Spleen (tissue), 11 donors: ENCODE results near the gene MAPK10. TPM values are rescaled to one million over a fixed set of nuclear protein-coding genes. Genes with fewer than 3 reads are reported as not detected.
"Not testable (repeated sequence)": the region's sequence is repeated elsewhere in the genome, so short reads cannot be mapped to it uniquely, and the experiment has no call there.

Experiments
- DNase-seq: peaks from one replicate; pipeline ENCODE4 v3.0.0-alpha.2; 2020
- H3K27ac ChIP-seq, 8 donors: fragments of 200-600 bp; sonication (generic) in 7 of 8; 1 replicate in 4 of 8; 2 replicates in 4 of 8; pipeline versions ENCODE4 v1.5.0 to v1.8.0; 2016 to 2021; ENCODE audit warnings: inconsistent platforms in 4 of 8, mild to moderate bottlenecking in 4 of 8, moderate library complexity in 1 of 8
- H3K27me3 ChIP-seq, 7 donors: fragments of 200-600 bp; sonication (generic) in 6 of 7; replicated peaks in 1 of 7; 1 replicate in 4 of 7; 2 replicates in 3 of 7; pipeline versions ENCODE4 v1.5.0 to v1.8.0; 2016 to 2021; ENCODE audit warnings: inconsistent platforms in 3 of 7, mild to moderate bottlenecking in 1 of 7
- H3K36me3 ChIP-seq, 6 donors: fragments of 200-600 bp; sonication (generic) in 5 of 6; 1 replicate in 4 of 6; 2 replicates in 2 of 6; pipeline versions ENCODE4 v1.5.0 to v1.8.0; 2016 to 2021; ENCODE audit warnings: inconsistent platforms in 2 of 6
- H3K4me1 ChIP-seq, 6 donors: fragments of 200-600 bp; sonication (generic) in 5 of 6; 1 replicate in 3 of 6; 2 replicates in 3 of 6; pipeline versions ENCODE4 v1.5.0 to v1.8.0; 2016 to 2021; ENCODE audit warnings: inconsistent platforms in 3 of 6
- H3K4me3 ChIP-seq, 8 donors: fragments of 200-600 bp; sonication (generic) in 7 of 8; 1 replicate in 4 of 8; 2 replicates in 4 of 8; pipeline versions ENCODE4 v1.5.0 to v1.8.0; 2016 to 2021; ENCODE audit warnings: inconsistent platforms in 4 of 8, mild to moderate bottlenecking in 4 of 8, moderate library complexity in 2 of 8
- H3K9me3 ChIP-seq, 8 donors: fragments of 200-600 bp; sonication (generic) in 7 of 8; 1 replicate in 4 of 8; 2 replicates in 4 of 8; pipeline versions ENCODE4 v1.5.0 to v1.8.0; 2016 to 2021; ENCODE audit warnings: inconsistent platforms in 4 of 8
- CTCF ChIP-seq, 11 experiments: fragments of 200-600 bp in 7 of 11; fragments of 450-650 bp in 4 of 11; sonication (generic) in 4 of 11; IDR thresholded peaks in 8 of 11; conservative IDR thresholded peaks in 3 of 11; 1 replicate in 7 of 11; 2 replicates in 4 of 11; pipeline versions ENCODE4 v1.4.0 to v1.8.0; 2016 to 2021; ENCODE audit warnings: antibody characterized with exemption in 11 of 11, inconsistent platforms in 4 of 11, mild to moderate bottlenecking in 1 of 11
- POLR2A ChIP-seq, 3 donors: fragments of 450-650 bp; IDR thresholded peaks; one replicate each; pipeline ENCODE4 v1.5.1; 2017; ENCODE audit warnings: antibody characterized with exemption in 3 of 3, mild to moderate bottlenecking in 1 of 3
- POLR2AphosphoS5 ChIP-seq, 3 donors: sonication (generic); formaldehyde crosslinking; IDR thresholded peaks; one replicate each; pipeline ENCODE4 v1.5.1; 2017; ENCODE audit warnings: antibody characterized with exemption in 3 of 3
- WGBS, 5 donors: extraction: QIAGEN DNeasy Blood & Tissue Kit in 3 of 5; methylation state at CpG; one replicate each; pipeline versions ENCODE4 v1.1.5 to v1.1.7; 2013 to 2018; 5-methylcytosine and 5-hydroxymethylcytosine counted together
- intact Hi-C: fragments of 100-400 bp; cut with DNase I; formaldehyde crosslinking; loops from one replicate; pipeline ENCODE4 v1.15.0; 2023; ENCODE audit warnings: low total_unique reads
- polyA plus RNA-seq, 3 donors: library from polyadenylated mRNA; stranded (reverse); fragments of 200-250 nt; gene quantifications; one replicate each; pipeline ENCODE4 v1.2.1, GENCODE V29; 2013
- total RNA-seq, 7 donors: library from RNA; depleted of rRNA in 3 of 7; stranded (reverse); fragments of >200 nt in 3 of 7; fragmentation: NEBNext Ultra II Directional in 4 of 7; extraction: Animal tissue kit (Norgen Biotek cat#: 25700) in 4 of 7; gene quantifications; one replicate each; pipeline versions ENCODE4 v1.1.0 to v1.2.1, GENCODE V29; 2016 to 2021
- donor health status: healthy with polysubstance abuse.
- donor health status: DM: no; HTN: no; CAD: no; lungs with moderate emphysema.
- donor health status: DM: no; HTN: no; CAD: no.
- donor health status: Bipolar disorder and iron deficiency.
- donor health status: healthy.
- donor health status: DM: no; HTN: no; CAD: no.
- donor health status: DM: yes; HTN: yes; CAD: no.

The MAPK10 gene
- total and polyA plus RNA-seq, 10 donors, result 3.0 to 40.6 (median 15.2) TPM

GRCh38 chr4:86338521-86338920 is 21.3 kb downstream of the MAPK10 start:
- Histone ChIP-seq H3K27ac (no peak overlapping the region), H3K27me3 (no peaks in the 10 kb centered on the region), H3K9me3 (no peaks in the 10 kb centered on the region), H3K4me1 (no peaks in the 10 kb centered on the region), H3K4me3 (no peak overlapping the region), H3K36me3 (no peaks in the 10 kb centered on the region)
- DNase-seq, result no peak
- WGBS, 5 donors, result 44 to 81% (median 61%) methylated on average over 3 of the region's 3 CpGs
- TF ChIP-seq POLR2A (IDR thresholded peaks at IDR 0.05) (no peak), CTCF (IDR thresholded peaks at IDR 0.05 in 8 of 11, conservative IDR thresholded peaks at IDR 0.05 in 3 of 11) (no peak), POLR2AphosphoS5 (IDR thresholded peaks at IDR 0.05) (no peak)
- intact Hi-C loops, result no loop called here

GRCh38 chr4:86334020-86334750 is 25.7 kb downstream of the MAPK10 start:
- DNase-seq, result no peak
- Histone ChIP-seq H3K27me3 (no peaks in the 10 kb centered on the region), H3K4me1 (peaks cover 0 to 3% (median 0%) of the 10 kb centered on the region in 6 donors), H3K36me3 (no peaks in the 10 kb centered on the region), H3K9me3 (no peaks in the 10 kb centered on the region), H3K4me3 (no peak overlapping the region), H3K27ac (no peak overlapping the region)
- 38 to 72% (median 53%) methylated on average over 2 of the region's 2 CpGs for WGBS, 5 donors
- intact Hi-C loops, result no loop called here
- TF ChIP-seq POLR2A (IDR thresholded peaks at IDR 0.05), result no peak
- no peak for TF ChIP-seq POLR2AphosphoS5 (IDR thresholded peaks at IDR 0.05)
- no peak for TF ChIP-seq CTCF (IDR thresholded peaks at IDR 0.05 in 8 of 11, conservative IDR thresholded peaks at IDR 0.05 in 3 of 11)

GRCh38 chr4:86333236-86333635 is 26.6 kb downstream of the MAPK10 start:
- Histone ChIP-seq H3K4me1 (peaks cover 0 to 3% (median 0%) of the 10 kb centered on the region in 6 donors), H3K27me3 (no peaks in the 10 kb centered on the region), H3K4me3 (no peak overlapping the region), H3K36me3 (no peaks in the 10 kb centered on the region), H3K27ac (no peak overlapping the region), H3K9me3 (no peaks in the 10 kb centered on the region)
- intact Hi-C loops, result no loop called here
- 0 to 93% (median 0%) methylated on average over 1 of the region's 1 CpG for WGBS, 5 donors
- TF ChIP-seq POLR2A (IDR thresholded peaks at IDR 0.05) (no peak), CTCF (IDR thresholded peaks at IDR 0.05 in 8 of 11, conservative IDR thresholded peaks at IDR 0.05 in 3 of 11) (no peak), POLR2AphosphoS5 (IDR thresholded peaks at IDR 0.05) (no peak)
- DNase-seq, result no peak

GRCh38 chr4:86330961-86331742 is 28.7 kb downstream of the MAPK10 start:
- TF ChIP-seq POLR2AphosphoS5 (IDR thresholded peaks at IDR 0.05) (no peak), POLR2A (IDR thresholded peaks at IDR 0.05) (no peak), CTCF (IDR thresholded peaks at IDR 0.05 in 8 of 11, conservative IDR thresholded peaks at IDR 0.05 in 3 of 11) (no peak)
- H3K27me3 ChIP-seq, result no peaks in the 10 kb centered on the region
- no peak for DNase-seq

GRCh38 chr4:86330411-86330810 is 29.4 kb downstream of the MAPK10 start:
- intact Hi-C loops, result not testable (repeated sequence)

More at GRCh38 chr4:86330961-86331742, 28.7 kb downstream of the MAPK10 start:
- no peak overlapping the region for H3K27ac ChIP-seq
- WGBS, 5 donors, result 42 to 47% (median 45%) methylated on average over 5 of the region's 5 CpGs
- H3K36me3 ChIP-seq, result no peaks in the 10 kb centered on the region
- intact Hi-C loops, result no loop called here
- no peaks in the 10 kb centered on the region for H3K9me3 ChIP-seq
- no peak overlapping the region for H3K4me3 ChIP-seq
- peaks cover 0 to 3% (median 0%) of the 10 kb centered on the region in 6 donors for H3K4me1 ChIP-seq

More at GRCh38 chr4:86330411-86330810, 29.4 kb downstream of the MAPK10 start:
- not testable (repeated sequence) for H3K27me3 ChIP-seq, H3K4me1 ChIP-seq, H3K27ac ChIP-seq, H3K4me3 ChIP-seq, H3K36me3 ChIP-seq, DNase-seq, H3K9me3 ChIP-seq
- 58 to 63% (median 58%) methylated on average over 5 of the region's 5 CpGs for WGBS, 5 donors
